Endothelial cell of umbilical vein (primary cell): ENCODE measurements around the gene FRMD4A. TPM values are rescaled to one million over a fixed set of nuclear protein-coding genes. Genes with fewer than 3 reads are reported as not detected.

Experiments used
- BruUV-seq: library from RNA; stranded (reverse); fragments of 400-500 nt; replicated peaks from 2 replicates; lab custom pipeline; 2021; lab: Mats Ljungman, UMichigan
- CTCF ChIA-PET: fragments of 300-600, 350-600 bp; sonication (Branson Sonifier 250); formaldehyde crosslinking; loops from one replicate; lab custom pipeline; 2021; ENCODE audit warnings: antibody characterized with exemption, inconsistent platforms; lab: Charles Lee
- POLR2A ChIA-PET: fragments of 300-600, 350-600 bp; sonication (Branson Sonifier 250); formaldehyde crosslinking; loops from one replicate; lab custom pipeline; 2021; ENCODE audit warnings: antibody characterized with exemption, inconsistent platforms; lab: Charles Lee
- DNase-seq: peaks from one replicate; pipeline ENCODE4 v3.0.0-alpha.2; 2011; ENCODE audit warnings: low read depth, low spot score
- FAIRE-seq: peaks from 2 replicates; lab custom pipeline; 2011; peaks lifted over from hg19 to GRCh38; lab: Jason Lieb, UNC
- H2AFZ ChIP-seq: 2 replicates; pipeline ENCODE4 v1.6.0; 2012; ENCODE audit warnings: low read depth, low read length, control low read depth, inconsistent platforms
- H3K27ac ChIP-seq: 2 replicates; pipeline ENCODE4 v1.5.1; 2011; ENCODE audit warnings: low read depth, mild to moderate bottlenecking, control low read depth, low read length, moderate library complexity; ENCODE audit not compliant: insufficient read depth
- H3K27me3 ChIP-seq, 2 experiments: 2 replicates each; pipeline versions ENCODE4 v1.6.0 to v1.6.1; 2011; ENCODE audit warnings: low read length in 2 of 2, mixed read lengths in 1 of 2; ENCODE audit not compliant: control insufficient read depth in 2 of 2, insufficient read depth in 2 of 2
- H3K36me3 ChIP-seq, 2 experiments: 2 replicates in 1 of 2; 3 replicates in 1 of 2; pipeline ENCODE4 v1.5.1; 2011; ENCODE audit warnings: low read length in 2 of 2, mild to moderate bottlenecking in 1 of 2, moderate library complexity in 1 of 2; ENCODE audit not compliant: control insufficient read depth in 2 of 2, insufficient read depth in 2 of 2; ENCODE audit errors: extremely low read depth in 1 of 2
- H3K4me1 ChIP-seq: 3 replicates; pipeline ENCODE4 v1.5.1; 2011; ENCODE audit warnings: mild to moderate bottlenecking, low read length; ENCODE audit not compliant: control insufficient read depth, insufficient read depth; ENCODE audit errors: extremely low read depth
- H3K4me2 ChIP-seq: 2 replicates; pipeline ENCODE4 v1.6.1; 2011; ENCODE audit warnings: low read length, control low read depth, mixed read lengths; ENCODE audit not compliant: insufficient read depth
- H3K4me3 ChIP-seq, 3 experiments: fragments of 200-600 bp in 1 of 3; sonication (generic), shearing (Covaris generic) in 1 of 3; replicated peaks in 1 of 3; 2 replicates each; pipeline ENCODE4 v1.5.1; 2011 to 2016; ENCODE audit warnings: control low read depth in 3 of 3, low read length in 3 of 3, mild to moderate bottlenecking in 2 of 3, inconsistent platforms in 1 of 3, low read depth in 1 of 3, moderate library complexity in 1 of 3; ENCODE audit not compliant: insufficient read depth in 1 of 3
- H3K79me2 ChIP-seq: 2 replicates; pipeline ENCODE4 v1.6.0; 2012; ENCODE audit warnings: low read length, inconsistent platforms; ENCODE audit not compliant: control insufficient read depth, insufficient read depth
- H3K9ac ChIP-seq: replicated peaks from 2 replicates; pipeline ENCODE3; 2011; ENCODE audit warnings: low read length, control low read depth; ENCODE audit not compliant: insufficient read depth; ENCODE audit errors: extremely low read depth
- H3K9me1 ChIP-seq: replicated peaks from 3 replicates; pipeline ENCODE4 v1.6.0; 2011; ENCODE audit warnings: mild to moderate bottlenecking, low read length; ENCODE audit not compliant: control insufficient read depth, insufficient read depth; ENCODE audit errors: extremely low read depth
- H3K9me3 ChIP-seq: replicated peaks from 2 replicates; pipeline ENCODE4 v1.5.1; 2012; ENCODE audit warnings: low read length, inconsistent platforms; ENCODE audit not compliant: control insufficient read depth, insufficient read depth
- H4K20me1 ChIP-seq: replicated peaks from 2 replicates; pipeline ENCODE3; 2011; ENCODE audit warnings: mild to moderate bottlenecking, low read length; ENCODE audit not compliant: control insufficient read depth, insufficient read depth; ENCODE audit errors: extremely low read depth
- CTCF ChIP-seq, 2 donors: IDR thresholded peaks; 1 replicate in 1 of 2; 2 replicates in 1 of 2; pipeline ENCODE4 v1.5.1; 2011; ENCODE audit warnings: low read length in 2 of 2, mild to moderate bottlenecking in 2 of 2, moderate library complexity in 2 of 2, control low read depth in 1 of 2, inconsistent platforms in 1 of 2, low read depth in 1 of 2; ENCODE audit not compliant: insufficient read depth in 1 of 2; ENCODE audit errors: extremely low read depth in 1 of 2
- EZH2 ChIP-seq: IDR thresholded peaks from 2 replicates; pipeline ENCODE4 v1.6.1; 2012; ENCODE audit warnings: borderline replicate concordance, low read depth, mild to moderate bottlenecking, moderate library complexity, low read length, inconsistent platforms; ENCODE audit not compliant: severe bottlenecking
- FOS ChIP-seq: IDR thresholded peaks from 2 replicates; pipeline ENCODE4 v1.6.1; 2011; ENCODE audit warnings: mild to moderate bottlenecking, low read length, moderate library complexity, borderline replicate concordance; ENCODE audit not compliant: insufficient read depth
- GATA2 ChIP-seq: IDR thresholded peaks from 2 replicates; pipeline ENCODE4 v1.7.0; 2011; ENCODE audit warnings: low read depth, mild to moderate bottlenecking, moderate library complexity, mixed read lengths, low read length; ENCODE audit not compliant: insufficient read length, insufficient read depth
- JUN ChIP-seq: IDR thresholded peaks from 2 replicates; pipeline ENCODE4 v1.6.1; 2011; ENCODE audit warnings: borderline replicate concordance, low read depth; ENCODE audit not compliant: insufficient read length, insufficient read depth
- MYC ChIP-seq: IDR thresholded peaks from one replicate; pipeline ENCODE4 v1.6.1; 2011; ENCODE audit warnings: mild to moderate bottlenecking, low read depth, low read length
- POLR2A ChIP-seq: IDR thresholded peaks from 2 replicates; pipeline ENCODE4 v1.6.1; 2012; ENCODE audit warnings: low read depth, mild to moderate bottlenecking, control low read depth, low read length
- POLR2AphosphoS5 ChIP-seq: IDR thresholded peaks from 2 replicates; pipeline ENCODE4 v1.6.1; 2012; ENCODE audit warnings: low read depth, mild to moderate bottlenecking, control low read depth, low read length, moderate library complexity; ENCODE audit not compliant: insufficient read depth
- dilution Hi-C: fragments of 300-500 bp; cut with MboI; formaldehyde crosslinking; loops from one replicate; pipeline ENCODE4 v1.15.0; 2019; ENCODE audit warnings: low sequenced_read_pairs; ENCODE audit not compliant: extremely low pct_ligation_motif_present
- intact Hi-C: fragments of 100-400 bp; cut with micrococcal nuclease; formaldehyde crosslinking; loops from one replicate; pipeline ENCODE4 v1.10.0; 2022
- polyA plus RNA-seq, 4 experiments: library from polyadenylated mRNA; depleted of rRNA in 3 of 4; stranded (reverse) in 3 of 4; unstranded in 1 of 4; fragments of >200 nt; gene quantifications; 2 replicates each; pipeline versions ENCODE4 v1.2.1 to v1.2.3, GENCODE V29; 2011 to 2012; ENCODE audit warnings: missing spikeins in 1 of 4
- total RNA-seq: library from RNA; stranded (reverse); gene quantifications from 2 replicates; pipeline ENCODE4 v1.2.3, GENCODE V29; 2021
- TF ChIP-seq, protein P1 (sequence below): IDR thresholded peaks from 2 replicates; pipeline ENCODE4 v1.6.1; 2011; ENCODE audit not compliant: insufficient read depth, insufficient read length

The FRMD4A gene
- total and polyA plus RNA-seq, 2 donors (not counting 3 experiments of a cell fraction or from before 2014, with no cell fraction given): 123 to 148 TPM

DNA sequence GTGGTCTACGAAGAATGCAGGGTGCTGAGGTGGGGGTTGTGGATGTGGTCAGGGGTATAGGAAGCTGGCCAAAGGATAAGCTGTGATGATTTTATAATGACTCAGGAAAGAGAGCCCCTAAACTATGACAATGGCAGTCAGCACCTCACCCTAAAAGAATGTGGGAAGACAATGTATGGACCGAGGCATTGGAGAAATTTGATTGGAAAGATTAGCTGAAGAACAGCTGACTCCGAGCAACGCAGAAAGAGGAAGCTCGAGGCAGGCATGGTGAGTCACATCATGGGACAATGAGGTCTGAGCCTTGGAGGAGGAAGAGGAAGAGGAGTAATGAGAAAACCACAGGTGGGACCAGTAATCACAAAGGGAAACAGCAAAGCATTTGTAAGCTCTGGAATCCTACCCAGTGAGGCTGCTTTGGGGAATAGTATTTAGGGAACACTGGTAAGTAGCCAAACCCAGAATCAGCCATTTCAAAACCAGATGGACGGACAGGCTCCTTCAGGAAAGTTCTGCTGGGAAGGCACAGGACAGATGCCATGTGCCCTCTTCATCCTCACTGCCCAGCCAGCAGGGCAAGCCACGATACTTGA lies 448.5 kb downstream of the FRMD4A start:
- Histone ChIP-seq H3K9me3 (no peaks in the 10 kb centered on the region), H3K27ac (peak overlapping the region; percentile 99), H3K36me3 (peaks cover 0 to 2% of the 10 kb centered on the region in 2 experiments), H3K4me2 (peak overlapping the region; percentile 68), H2AFZ (no peak overlapping the region), H3K9me1 (no peaks in the 10 kb centered on the region), H3K79me2 (peaks cover 90% of the 10 kb centered on the region), H3K9ac (peak overlapping the region; percentile 92), H3K4me1 (peaks cover 71% of the 10 kb centered on the region), H3K27me3 (no peaks in the 10 kb centered on the region), H3K4me3 (no peak overlapping the region), H4K20me1 (no peaks in the 10 kb centered on the region)
- peak; percentile 98 for FAIRE-seq
- dilution Hi-C loops: no loop called here
- DNase-seq: peak; percentile 96
- no peak for TF ChIP-seq CTCF (IDR thresholded peaks at IDR 0.05; ENCODE audit: extremely low read depth in 1 of 2, insufficient read depth in 1 of 2, low read depth in 1 of 2, low read length in 2 of 2)
- no peak for TF ChIP-seq MYC
- TF ChIP-seq EZH2: no peak
- peak; percentile 68 for TF ChIP-seq POLR2A
- TF ChIP-seq FOS: peak; percentile 100
- peak; percentile 99 for TF ChIP-seq JUN
- TF ChIP-seq, protein P1, sequence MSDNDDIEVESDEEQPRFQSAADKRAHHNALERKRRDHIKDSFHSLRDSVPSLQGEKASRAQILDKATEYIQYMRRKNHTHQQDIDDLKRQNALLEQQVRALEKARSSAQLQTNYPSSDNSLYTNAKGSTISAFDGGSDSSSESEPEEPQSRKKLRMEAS: peak; percentile 25
- TF ChIP-seq GATA2: peak; percentile 99
- TF ChIP-seq POLR2AphosphoS5: peak; percentile 88
- ChIA-PET CTCF (interaction anchor here (0.6 to 2.4 kb wide), 18 partner anchors 8 to 212 kb away, joined by 3 to 18 read pairs (median 4); no protein-coding TSS in a partner anchor), POLR2A (interaction anchor here (0.7 to 1.8 kb wide), 10 partner anchors 9 to 95 kb away, joined by 3 to 13 read pairs (median 4); no protein-coding TSS in a partner anchor)
- no TSS peak for BruUV-seq
- intact Hi-C loops: loop anchor here (1.0 to 5.0 kb wide), 11 partner anchors 8 to 192 kb away; no protein-coding TSS in a partner anchor
